HG03432 (cell line): ENCODE data around the gene CCDC200.
"Not testable (repeated sequence)": the region's sequence is repeated elsewhere in the genome, so short reads cannot be mapped to it uniquely, and the experiment has no call there.

Source experiments
- ATAC-seq: cut with Tn5 transposase; IDR thresholded peaks from one replicate; pipeline ENCODE4 v1.9.1; 2021; ENCODE audit warnings: mild to moderate bottlenecking, moderate library complexity; ENCODE audit not compliant: unreplicated experiment

The CCDC200 gene

DNA sequence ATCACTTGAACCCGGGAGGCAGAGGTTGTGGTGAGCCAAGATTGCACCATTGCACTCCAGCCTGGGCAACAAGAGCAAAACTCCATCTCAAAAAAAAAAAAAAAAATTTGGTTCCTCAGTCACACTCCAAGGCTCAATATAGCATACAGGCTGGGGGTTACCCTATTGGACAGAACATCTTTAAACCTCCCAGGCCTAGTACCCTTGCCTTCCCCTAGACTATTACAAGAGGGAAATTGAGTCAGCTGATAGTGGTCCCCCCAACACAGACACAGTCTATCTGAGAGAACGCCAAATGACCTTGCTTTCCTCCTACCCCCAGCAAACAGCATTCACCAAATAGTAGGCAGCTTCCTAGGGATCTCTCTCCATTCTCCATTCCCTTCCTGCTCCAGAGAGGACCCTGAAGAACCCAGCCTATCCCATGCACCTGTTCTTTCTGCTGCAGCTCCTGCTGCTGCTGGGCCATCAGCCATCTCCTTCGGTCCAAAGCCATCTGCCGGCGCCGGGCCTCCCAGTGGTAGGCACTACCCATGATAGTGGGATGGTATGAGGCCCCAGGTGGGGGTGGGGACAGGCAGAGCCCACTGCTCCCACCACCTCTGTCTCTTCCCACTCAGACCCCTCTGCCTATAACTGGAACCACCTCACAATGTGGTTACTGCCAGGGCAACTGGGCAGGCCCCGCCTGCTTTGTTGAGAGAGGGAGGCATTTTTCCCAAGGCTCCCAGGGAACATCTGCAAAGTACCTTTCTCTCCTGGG lies at the start of gene CCDC200:
TSS of gene CCDC200 (minus strand) at position 604 of the 763 bp plus-strand sequence. CDS start at position 535, 69 bp downstream.
- ATAC-seq, result not testable (repeated sequence)

DNA sequence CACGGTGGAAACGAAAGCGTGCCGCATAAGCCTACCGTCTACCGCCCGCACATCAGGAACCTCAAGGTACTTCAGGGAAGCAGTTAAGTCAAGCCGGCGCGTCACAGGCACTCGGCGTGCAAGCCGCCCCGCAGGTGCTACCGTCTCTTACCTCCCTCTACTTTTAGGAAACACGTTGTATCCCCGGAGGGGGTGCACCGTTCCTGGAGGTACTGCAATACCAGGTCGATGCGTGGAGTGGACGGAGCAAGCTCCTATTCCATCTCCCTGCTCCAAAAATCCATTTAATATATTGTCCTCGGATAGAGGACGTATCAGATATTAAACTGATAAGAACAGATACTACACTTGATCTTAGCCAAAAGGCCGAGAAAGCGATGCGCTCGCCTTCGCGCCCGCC lies 44.5 kb upstream of the CCDC200 start:
- ATAC-seq, result not testable (repeated sequence)

DNA sequence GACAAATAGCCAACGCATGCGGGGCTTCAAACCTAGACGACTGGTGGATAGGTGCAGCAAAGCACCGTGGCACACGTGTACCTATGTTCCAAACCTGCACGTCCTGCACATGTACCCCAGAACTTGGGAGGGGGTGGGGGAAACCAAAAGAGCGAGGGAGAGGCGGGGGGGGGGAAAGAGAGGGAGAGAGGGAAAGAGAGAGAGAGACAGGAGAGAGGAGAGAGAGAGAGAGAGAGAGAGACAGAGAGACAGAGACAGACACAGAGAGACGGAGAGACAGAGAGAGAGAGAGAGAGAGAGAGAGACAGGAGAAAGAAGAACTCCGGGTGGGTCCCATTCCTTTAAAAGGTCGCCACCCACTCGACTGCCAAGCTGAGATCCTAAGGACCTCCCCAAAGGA lies 44.1 kb upstream of the CCDC200 start:
- not testable (repeated sequence) for ATAC-seq

DNA sequence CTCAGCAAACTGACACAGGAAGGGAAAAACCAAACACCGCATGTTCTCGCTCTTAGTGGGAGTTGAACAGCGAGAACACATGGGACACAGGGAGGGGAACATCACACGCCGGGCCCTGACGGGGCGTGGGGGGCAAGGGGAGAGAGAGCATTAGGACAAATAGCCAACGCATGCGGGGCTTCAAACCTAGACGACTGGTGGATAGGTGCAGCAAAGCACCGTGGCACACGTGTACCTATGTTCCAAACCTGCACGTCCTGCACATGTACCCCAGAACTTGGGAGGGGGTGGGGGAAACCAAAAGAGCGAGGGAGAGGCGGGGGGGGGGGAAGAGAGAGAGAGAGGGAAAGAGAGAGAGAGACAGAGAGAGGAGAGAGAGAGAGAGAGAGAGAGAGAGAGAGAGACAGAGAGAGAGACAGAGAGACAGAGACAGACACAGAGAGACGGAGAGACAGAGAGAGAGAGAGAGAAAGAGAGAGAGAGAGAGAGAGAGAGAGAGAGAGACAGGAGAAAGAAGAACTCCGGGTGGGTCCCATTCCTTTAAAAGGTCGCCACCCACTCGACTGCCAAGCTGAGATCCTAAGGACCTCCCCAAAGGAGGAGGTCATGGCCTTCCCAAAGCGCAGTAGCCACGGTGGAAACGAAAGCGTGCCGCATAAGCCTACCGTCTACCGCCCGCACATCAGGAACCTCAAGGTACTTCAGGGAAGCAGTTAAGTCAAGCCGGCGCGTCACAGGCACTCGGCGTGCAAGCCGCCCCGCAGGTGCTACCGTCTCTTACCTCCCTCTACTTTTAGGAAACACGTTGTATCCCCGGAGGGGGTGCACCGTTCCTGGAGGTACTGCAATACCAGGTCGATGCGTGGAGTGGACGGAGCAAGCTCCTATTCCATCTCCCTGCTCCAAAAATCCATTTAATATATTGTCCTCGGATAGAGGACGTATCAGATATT lies 42.4 kb upstream of the CCDC200 start:
- not testable (repeated sequence) for ATAC-seq

DNA sequence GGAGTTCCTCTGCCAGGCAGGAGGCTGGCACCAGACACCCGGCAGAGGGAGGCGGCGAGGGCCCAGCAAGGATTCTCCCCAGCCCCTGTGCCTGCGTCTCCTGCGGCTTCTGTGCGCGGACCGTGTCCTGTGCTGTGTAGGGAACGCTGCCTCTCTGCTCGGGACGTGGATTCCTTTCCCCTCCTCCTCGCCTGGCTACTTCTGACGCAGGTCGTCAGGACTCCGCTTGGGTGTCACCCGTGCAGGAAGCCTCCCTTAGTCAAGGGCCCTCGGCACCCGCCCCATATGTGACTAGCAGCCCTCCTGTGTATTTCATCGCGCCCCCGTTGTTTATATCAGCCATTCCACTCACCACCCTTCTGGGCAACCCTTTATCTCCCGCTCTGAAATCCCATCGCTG lies 18.0 kb upstream of the CCDC200 start:
- not testable (repeated sequence) for ATAC-seq

DNA sequence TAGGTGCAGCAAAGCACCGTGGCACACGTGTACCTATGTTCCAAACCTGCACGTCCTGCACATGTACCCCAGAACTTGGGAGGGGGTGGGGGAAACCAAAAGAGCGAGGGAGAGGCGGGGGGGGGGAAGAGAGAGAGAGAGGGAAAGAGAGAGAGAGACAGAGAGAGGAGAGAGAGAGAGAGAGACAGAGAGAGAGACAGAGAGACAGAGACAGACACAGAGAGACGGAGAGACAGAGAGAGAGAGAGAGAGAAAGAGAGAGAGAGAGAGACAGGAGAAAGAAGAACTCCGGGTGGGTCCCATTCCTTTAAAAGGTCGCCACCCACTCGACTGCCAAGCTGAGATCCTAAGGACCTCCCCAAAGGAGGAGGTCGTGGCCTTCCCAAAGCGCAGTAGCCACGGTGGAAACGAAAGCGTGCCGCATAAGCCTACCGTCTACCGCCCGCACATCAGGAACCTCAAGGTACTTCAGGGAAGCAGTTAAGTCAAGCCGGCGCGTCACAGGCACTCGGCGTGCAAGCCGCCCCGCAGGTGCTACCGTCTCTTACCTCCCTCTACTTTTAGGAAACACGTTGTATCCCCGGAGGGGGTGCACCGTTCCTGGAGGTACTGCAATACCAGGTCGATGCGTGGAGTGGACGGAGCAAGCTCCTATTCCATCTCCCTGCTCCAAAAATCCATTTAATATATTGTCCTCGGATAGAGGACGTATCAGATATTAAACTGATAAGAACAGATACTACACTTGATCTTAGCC lies 12.4 kb upstream of the CCDC200 start:
- ATAC-seq, result not testable (repeated sequence)

DNA sequence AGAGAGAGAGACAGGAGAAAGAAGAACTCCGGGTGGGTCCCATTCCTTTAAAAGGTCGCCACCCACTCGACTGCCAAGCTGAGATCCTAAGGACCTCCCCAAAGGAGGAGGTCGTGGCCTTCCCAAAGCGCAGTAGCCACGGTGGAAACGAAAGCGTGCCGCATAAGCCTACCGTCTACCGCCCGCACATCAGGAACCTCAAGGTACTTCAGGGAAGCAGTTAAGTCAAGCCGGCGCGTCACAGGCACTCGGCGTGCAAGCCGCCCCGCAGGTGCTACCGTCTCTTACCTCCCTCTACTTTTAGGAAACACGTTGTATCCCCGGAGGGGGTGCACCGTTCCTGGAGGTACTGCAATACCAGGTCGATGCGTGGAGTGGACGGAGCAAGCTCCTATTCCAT lies 11.2 kb upstream of the CCDC200 start:
- ATAC-seq, result not testable (repeated sequence)

DNA sequence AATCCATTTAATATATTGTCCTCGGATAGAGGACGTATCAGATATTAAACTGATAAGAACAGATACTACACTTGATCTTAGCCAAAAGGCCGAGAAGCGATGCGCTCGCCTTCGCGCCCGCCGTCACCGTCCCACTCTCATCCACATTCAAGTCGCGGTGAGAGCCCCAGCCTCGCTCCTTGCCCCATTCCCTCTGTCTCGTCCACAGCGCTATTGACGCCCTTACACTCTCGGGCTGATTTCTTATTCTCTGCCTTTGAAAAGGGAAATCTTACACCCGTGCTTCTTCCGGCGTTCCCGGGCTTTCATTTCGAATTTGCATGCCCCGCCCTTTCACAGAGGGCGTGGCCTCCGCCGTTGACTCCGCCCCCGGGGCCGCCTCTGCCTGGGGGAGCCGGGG lies 5.5 kb upstream of the CCDC200 start, which contains the start of gene RNU2-1:
TSS of gene RNU2-1 (minus strand) at position 101 of the 400 bp plus-strand sequence.
- ATAC-seq, result not testable (repeated sequence)

DNA sequence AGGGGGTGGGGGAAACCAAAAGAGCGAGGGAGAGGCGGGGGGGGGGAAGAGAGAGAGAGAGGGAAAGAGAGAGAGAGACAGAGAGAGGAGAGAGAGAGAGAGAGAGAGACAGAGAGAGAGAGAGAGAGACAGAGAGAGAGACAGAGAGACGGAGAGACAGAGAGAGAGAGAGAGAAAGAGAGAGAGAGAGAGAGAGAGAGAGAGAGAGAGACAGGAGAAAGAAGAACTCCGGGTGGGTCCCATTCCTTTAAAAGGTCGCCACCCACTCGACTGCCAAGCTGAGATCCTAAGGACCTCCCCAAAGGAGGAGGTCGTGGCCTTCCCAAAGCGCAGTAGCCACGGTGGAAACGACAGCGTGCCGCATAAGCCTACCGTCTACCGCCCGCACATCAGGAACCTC lies 4.8 kb upstream of the CCDC200 start:
- not testable (repeated sequence) for ATAC-seq

DNA sequence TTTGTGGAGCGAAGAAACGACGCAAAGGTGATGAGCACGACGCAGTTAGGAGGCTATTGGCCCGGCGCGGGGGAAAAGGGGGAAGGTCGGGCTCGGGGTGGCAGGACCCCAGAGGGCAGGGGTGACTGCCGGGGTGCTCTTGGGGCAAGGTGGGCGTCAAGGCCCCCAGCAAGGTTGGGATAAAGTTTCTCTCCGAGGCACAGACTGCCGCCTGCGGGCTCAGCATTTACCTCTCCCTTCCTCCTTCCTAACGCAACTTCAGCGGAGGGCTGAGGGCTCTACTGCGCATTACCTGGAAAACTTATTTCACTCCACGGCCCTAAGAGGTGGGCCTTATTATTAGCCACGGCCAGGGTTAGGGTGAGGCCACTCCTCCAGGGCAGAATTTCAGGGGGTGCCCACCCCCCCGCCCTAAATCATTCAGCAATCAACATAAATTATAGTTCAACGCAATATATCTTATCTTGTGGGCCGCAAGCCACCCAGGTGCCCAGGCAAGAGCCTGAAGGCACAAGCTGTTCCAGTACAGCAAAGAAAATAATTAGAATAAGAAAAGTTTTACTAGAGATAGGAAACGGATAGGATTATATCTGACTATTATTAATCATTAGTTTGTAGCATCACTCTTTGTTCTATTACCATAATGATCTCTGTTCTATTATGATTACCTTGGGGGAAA lies 3.7 kb upstream of the CCDC200 start:
- ATAC-seq, result not testable (repeated sequence)

DNA sequence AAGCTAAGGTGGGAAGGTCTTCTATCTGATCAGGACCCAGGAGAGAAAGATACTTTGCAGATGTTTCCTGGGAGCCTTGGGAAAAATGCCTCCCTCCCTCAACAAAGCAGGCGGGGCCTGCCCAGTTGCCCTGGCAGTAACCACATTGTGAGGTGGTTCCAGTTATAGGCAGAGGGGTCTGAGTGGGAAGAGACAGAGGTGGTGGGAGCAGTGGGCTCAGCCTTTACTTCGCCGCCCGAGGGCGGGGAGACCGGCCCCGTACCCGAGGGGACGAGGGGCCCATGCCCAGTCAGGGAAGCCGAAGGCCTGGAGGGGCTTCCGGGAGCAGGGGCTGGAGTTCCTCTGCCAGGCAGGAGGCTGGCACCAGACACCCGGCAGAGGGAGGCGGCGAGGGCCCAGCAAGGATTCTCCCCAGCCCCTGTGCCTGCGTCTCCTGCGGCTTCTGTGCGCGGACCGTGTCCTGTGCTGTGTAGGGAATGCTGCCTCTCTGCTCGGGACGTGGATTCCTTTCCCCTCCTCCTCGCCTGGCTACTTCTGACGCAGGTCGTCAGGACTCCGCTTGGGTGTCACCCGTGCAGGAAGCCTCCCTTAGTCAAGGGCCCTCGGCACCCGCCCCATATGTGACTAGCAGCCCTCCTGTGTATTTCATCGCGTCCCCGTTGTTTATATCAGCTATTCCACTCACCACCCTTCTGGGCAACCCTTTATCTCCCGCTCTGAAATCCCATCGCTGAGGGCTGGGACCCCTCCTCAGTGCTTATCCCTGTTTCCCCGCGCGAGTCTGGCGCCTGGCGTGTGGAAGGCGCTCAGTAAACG lies 3.0 kb upstream of the CCDC200 start:
- ATAC-seq, result not testable (repeated sequence)

DNA sequence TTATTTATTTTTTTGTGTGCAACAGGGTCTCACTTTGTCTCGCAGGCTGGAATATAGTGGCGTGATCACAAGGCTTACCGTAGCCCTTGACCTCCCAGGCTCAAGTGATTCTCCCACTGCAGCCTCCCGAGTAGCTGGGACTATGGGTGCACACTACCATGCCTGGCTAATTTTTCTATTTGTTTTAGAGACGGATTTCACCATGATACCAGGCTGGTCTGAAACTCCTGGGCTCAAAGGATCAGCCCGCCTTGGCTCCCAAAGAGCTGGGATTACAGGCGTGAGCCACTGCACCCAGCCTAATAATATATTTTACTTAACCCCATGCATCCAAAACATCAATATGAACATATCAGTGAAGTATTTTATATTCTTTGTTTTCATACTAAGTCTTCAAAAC lies 2.0 kb downstream of the CCDC200 start:
- ATAC-seq, result no peak

DNA sequence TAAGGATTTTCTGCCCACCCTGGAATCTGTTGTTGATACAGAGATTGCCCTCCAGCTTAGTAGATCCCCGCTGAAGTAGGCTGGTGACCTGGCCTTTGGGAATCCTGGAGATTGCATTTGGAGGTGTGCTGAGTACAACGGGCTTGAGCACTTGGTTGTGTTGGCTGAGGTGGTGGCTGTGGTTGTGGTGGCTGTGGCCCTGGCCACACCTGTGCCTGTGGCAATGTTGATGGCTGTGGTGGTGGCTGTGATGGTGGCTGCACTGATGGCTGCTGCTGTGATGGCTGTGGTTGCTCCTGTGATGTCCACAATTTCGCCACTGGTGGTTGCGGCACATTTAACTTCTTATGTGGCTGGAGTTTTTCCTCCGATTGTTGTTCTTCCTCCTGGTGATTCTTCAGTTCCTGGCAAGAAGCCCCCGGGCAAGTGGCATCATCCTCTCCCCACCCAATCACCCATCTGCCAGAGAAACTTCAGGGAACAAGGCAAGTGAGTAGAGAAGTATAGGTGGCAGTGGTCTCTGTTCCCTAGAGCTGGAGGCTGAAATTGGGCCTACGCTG lies 4.2 kb downstream of the CCDC200 start:
- no peak for ATAC-seq

DNA sequence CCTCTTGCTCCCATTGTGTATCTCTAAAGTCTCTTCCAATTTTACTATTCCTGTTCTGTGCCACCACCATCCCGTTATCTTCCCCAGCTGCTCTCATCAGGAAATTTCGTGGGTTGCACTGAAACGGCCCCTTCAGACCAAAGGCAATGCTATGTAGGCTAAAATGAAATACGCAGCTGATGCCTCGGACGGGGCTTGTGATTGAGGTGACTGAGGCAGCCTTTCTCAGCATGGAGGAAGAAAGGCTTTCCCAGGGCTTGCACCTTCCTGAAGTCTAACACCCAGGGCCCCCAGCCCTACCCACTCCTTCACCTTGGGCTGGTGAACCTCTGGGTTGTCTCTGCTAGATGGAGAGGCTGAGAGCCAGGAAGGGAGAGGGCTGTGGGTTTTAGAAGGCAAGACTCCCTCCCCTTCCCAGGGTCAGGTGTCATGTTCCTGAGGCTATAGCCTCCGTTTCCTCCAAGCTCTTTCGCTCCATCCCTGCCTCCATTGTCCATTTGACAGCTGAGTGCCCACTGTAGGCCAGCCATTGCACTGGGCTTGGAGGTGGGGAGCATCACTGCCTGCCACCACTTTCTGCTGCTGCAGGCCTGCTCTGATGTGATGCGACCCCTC lies 7.8 kb downstream of the CCDC200 start:
- ATAC-seq, result no peak

DNA sequence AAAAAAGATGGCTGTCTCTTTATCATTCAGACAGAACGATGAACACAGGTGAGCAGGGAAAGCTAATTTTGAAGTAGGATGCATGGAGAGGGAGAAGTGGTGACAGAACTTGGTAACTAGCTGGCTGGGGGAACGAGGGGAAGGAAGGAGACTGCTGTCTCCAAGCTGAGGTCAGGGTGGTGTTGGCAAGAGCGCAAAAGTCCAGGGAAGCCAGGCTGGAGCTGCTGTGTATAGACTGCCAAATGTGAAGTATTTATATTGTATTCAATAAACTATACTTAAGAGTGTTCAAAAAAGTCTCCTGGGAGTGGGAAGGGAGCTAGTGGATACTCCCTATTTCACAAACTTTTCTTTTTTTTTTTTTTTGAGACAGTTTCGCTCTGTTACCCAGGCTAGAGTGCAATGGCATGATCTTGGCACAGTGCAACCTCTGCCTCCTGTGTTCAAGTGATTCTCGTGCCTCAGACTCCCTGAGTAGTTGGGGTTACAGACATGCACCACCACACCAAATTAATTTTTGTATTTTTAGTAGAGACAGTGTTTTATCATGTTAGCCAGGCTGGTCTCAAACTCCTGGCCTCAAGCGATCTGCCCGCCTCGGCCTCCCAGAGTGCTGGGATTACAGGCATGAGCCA lies 8.6 kb downstream of the CCDC200 start:
- no peak for ATAC-seq

DNA sequence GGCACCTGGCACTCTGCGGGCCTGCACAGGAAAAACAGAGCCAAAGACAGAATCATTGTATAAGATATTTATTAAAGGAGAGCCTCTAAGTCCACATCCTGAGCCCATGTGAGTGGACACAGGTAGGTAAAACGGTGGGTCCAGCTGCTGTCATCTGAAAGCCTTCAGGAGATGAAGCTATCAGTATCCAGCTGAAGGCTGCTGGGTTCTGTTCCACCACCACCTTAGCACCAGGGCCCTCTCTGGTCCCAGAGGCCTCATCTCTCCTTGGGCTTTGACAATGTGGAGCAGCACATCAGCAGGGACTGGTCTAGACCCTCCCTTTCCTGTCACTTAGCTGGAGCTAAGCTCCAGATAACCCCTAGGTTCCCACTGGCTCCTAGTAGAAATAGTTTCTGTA lies 9.4 kb downstream of the CCDC200 start:
- no peak for ATAC-seq

DNA sequence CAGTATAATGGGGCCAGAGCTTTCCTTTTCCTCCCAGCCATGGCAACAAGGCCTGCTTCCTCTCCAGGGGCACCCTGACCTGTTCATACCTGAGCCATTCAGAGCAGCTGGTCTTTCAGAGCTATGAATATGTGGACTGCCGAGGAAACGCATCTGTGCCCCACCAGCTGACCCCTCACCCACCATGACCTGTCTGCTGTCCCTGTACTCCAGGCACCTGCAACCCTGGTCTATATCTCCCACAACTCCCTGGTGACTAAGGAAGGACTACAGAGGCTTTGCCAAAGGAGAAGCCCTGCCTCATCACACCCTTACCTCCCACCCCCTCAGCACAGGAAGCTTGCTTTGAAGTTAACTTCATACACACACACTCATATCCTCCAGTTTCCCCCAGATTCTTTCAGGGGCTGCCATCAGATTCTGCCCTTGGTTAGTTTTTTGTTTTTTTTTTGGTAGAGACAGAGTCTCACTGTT lies 10.8 kb downstream of the CCDC200 start:
- no peak for ATAC-seq
